PFSK-1 (cell line): Measurements from ENCODE around the gene CAPN10.

Source experiments
- SIN3A ChIP-seq: IDR thresholded peaks from 2 replicates; pipeline ENCODE4 v1.6.1; 2012; ENCODE audit warnings: mild to moderate bottlenecking, low read length, moderate library complexity, borderline replicate concordance; ENCODE audit not compliant: insufficient read depth
- TF ChIP-seq, protein P1 (sequence below), 2 experiments: IDR thresholded peaks; 2 replicates each; pipeline versions ENCODE4 v1.6.1 to v1.8.0; 2011 to 2012; ENCODE audit warnings: low read depth in 2 of 2, low read length in 2 of 2, control low read depth in 1 of 2, inconsistent platforms in 1 of 2, mild to moderate bottlenecking in 1 of 2, moderate library complexity in 1 of 2; ENCODE audit not compliant: insufficient read depth in 1 of 2

DNA sequence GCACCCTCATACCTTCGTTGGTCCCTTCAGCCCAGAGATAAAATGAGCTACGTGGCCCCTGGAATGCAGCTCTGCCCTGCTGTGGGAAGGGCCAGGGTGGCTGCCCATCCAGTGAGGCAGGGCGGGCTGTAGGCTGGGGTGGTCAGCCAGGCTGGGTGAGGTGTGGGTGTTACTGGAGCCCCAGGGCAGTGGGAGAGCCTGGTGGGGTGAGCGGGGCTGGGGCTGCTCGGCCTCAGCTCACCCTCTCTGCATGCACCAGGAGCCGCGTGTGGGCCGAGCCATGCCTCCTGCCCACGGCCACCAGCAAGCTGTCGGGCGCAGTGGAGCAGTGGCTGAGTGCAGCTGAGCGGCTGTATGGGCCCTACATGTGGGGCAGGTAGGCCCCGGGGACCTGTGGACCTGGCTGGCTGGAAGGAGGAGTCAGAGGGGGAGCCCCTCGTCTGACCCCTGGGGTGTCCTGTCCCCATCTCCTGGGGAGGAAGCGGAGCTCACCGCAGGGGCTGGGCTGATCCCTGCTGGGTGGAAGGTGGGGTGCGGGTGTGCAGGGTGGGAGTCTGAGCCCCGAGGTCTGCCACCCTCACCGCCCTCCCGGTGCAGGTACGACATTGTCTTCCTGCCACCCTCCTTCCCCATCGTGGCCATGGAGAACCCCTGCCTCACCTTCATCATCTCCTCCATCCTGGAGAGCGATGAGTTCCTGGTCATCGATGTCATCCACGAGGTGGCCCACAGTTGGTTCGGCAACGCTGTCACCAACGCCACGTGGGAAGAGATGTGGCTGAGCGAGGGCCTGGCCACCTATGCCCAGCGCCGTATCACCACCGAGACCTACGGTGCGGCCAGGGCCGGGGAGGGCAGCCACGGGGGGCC is 12.8 kb upstream of the CAPN10 start:
- TF ChIP-seq, protein P1, sequence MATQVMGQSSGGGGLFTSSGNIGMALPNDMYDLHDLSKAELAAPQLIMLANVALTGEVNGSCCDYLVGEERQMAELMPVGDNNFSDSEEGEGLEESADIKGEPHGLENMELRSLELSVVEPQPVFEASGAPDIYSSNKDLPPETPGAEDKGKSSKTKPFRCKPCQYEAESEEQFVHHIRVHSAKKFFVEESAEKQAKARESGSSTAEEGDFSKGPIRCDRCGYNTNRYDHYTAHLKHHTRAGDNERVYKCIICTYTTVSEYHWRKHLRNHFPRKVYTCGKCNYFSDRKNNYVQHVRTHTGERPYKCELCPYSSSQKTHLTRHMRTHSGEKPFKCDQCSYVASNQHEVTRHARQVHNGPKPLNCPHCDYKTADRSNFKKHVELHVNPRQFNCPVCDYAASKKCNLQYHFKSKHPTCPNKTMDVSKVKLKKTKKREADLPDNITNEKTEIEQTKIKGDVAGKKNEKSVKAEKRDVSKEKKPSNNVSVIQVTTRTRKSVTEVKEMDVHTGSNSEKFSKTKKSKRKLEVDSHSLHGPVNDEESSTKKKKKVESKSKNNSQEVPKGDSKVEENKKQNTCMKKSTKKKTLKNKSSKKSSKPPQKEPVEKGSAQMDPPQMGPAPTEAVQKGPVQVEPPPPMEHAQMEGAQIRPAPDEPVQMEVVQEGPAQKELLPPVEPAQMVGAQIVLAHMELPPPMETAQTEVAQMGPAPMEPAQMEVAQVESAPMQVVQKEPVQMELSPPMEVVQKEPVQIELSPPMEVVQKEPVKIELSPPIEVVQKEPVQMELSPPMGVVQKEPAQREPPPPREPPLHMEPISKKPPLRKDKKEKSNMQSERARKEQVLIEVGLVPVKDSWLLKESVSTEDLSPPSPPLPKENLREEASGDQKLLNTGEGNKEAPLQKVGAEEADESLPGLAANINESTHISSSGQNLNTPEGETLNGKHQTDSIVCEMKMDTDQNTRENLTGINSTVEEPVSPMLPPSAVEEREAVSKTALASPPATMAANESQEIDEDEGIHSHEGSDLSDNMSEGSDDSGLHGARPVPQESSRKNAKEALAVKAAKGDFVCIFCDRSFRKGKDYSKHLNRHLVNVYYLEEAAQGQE (IDR thresholded peaks at IDR 0.05; ENCODE audit: insufficient read depth in 1 of 2, low read depth in 2 of 2, low read length in 2 of 2): no peak
- TF ChIP-seq SIN3A: no peak
